GM21381 (cell line): ENCODE measurements around the gene PRKAR2A.
"Not testable (repeated sequence)": the region's sequence is repeated elsewhere in the genome, so short reads cannot be mapped to it uniquely, and the experiment has no call there.

Experiments
- ATAC-seq: cut with Tn5 transposase; IDR thresholded peaks from one replicate; pipeline ENCODE4 v1.9.1; 2021; ENCODE audit warnings: mild to moderate bottlenecking, moderate library complexity; ENCODE audit not compliant: unreplicated experiment

PRKAR2A gene

DNA sequence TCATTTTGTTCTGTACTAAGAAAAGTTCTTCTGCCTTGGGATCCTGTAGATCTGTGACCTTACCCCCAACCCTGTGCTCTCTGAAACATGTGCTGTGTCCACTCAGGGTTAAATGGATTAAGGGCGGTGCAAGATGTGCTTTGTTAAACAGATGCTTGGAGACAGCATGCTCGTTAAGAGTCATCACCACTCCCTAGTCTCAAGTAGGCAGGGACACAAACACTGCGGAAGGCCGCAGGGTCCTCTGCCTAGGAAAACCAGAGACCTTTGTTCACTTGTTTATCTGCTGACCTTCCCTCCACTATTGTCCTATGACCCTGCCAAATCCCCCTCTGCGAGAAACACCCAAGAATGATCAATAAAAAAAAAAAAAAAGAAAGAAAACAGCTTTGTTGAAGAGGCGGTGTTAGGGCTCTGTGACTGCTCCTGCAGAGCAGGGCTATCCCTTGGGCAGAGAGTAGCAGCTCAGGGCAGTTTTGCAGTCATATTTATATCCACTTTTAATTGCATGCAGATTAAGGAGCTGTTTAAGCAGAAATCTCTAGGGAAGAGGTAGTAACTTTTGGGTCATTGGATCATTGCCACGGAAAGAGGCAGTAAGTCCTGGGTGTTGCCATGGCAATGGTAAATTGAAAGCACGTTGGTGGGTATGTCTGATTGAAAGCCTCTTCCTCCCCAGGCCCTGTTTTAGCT, 112.5 kb downstream of the PRKAR2A start:
- not testable (repeated sequence) for ATAC-seq

DNA sequence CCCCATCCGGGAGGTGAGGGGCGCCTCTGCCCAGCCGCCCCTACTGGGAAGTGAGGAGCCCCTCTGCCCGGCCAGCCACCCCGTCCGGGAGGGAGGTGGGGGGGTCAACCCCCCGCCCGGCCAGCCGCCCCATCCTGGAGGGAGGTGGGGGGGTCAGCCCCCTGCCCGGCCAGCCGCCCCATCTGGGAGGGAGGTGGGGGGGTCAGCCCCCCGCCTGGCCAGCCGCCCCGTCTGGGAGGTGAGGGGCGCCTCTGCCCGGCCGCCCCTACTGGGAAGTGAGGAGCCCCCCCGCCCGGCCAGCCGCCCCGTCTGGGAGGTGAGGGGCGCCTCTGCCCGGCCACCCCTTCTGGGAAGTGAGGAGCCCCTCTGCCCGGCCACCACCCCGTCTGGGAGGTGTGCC, 113.1 kb downstream of the PRKAR2A start:
- ATAC-seq = not testable (repeated sequence)

DNA sequence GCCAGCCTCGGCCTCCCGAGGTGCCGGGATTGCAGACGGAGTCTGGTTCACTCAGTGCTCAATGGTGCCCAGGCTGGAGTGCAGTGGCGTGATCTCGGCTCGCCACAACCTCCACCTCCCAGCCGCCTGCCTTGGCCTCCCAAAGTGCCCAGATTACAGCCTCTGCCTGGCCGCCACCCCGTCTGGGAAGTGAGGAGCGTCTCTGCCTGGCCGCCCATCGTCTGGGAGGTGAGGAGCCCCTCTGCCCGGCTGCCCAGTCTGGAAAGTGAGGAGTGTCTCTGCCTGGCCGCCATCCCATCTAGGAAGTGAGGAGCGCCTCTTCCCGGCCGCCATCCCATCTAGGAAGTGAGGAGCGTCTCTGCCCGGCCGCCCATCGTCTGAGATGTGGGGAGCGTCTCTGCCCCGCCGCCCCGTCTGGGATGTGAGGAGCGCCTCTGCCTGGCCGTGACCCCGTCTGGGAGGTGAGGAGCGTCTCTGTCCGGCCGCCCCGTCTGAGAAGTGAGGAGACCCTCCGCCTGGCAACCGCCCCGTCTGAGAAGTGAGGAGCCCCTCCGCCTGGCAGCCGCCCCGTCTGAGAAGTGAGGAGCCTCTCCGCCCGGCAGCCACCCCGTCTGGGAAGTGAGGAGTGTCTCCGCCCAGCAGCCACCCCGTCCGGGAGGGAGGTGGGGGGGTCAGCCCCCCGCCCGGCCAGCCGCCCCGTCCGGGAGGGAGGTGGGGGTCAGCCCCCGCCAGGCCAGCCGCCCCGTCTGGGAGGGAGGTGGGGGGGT, 113.7 kb downstream of the PRKAR2A start:
- not testable (repeated sequence) for ATAC-seq

- ATAC-seq = no peak
Observed at GRCh38 chr3:48727511-48727910, 120.2 kb downstream of the PRKAR2A start.

- not testable (repeated sequence) for ATAC-seq
Observed at GRCh38 chr3:48725185-48725855, 122.4 kb downstream of the PRKAR2A start.

DNA sequence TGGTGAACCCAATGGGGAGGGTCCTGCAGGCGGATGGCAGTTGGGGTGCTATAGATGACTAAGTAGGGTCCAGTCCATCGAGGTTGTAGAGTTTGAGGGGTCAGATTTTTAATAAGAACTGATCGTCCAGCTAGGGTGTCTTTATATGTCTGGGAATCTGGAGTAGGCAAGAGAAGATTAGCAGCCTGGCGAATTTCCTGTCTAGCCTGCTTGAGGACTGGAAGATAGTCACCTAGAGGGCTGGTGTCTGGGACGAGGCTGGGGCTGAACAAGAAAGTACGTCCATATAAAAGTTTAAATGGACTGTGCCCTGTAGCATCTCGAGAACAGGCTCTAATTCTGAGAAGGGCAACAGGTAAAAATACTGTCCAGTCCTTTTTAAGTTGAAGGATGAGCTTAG, 123.9 kb downstream of the PRKAR2A start:
- no peak for ATAC-seq

DNA sequence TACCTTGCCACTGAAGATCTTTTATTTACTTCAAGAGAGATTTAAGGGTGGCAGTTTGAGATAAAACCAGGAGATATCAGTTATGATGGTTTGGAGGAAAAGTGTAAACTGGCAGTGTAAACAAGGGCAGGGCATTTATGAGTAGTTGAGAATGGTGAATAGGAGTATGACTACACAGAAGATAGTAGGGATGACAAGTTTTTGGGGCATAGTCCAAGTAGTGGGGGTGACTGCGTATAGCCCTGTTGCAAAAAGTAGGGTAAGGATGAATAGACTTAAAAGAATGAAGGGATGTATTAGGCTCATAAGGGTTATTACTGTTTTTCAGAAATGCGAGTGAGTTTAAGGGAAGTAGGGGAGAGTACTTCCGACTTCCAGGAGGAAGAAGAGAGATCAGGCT, 124.4 kb downstream of the PRKAR2A start:
- not testable (repeated sequence) for ATAC-seq

- ATAC-seq = peak; percentile 95
Observed at GRCh38 chr3:48716982-48717746, 130.5 kb downstream of the PRKAR2A start, which contains the start of gene IP6K2. Gene IP6K2 (minus strand): TSS chr3:48717221. CDS start chr3:48695291, 21,930 bp downstream.

- ATAC-seq = no peak
Observed at GRCh38 chr3:48716508-48716981, 131.1 kb downstream of the PRKAR2A start.

- ATAC-seq = no peak
Observed at GRCh38 chr3:48715174-48715800, 132.4 kb downstream of the PRKAR2A start.

- ATAC-seq = no peak
Observed at GRCh38 chr3:48711727-48712126, 135.9 kb downstream of the PRKAR2A start.

GRCh38 chr3:48709051-48709461, 138.6 kb downstream of the PRKAR2A start:
- no peak for ATAC-seq

GRCh38 chr3:48708481-48708889, 139.2 kb downstream of the PRKAR2A start:
- no peak for ATAC-seq

- ATAC-seq = no peak
Observed at GRCh38 chr3:48707157-48707556, 140.5 kb downstream of the PRKAR2A start.

GRCh38 chr3:48702320-48702920, 145.3 kb downstream of the PRKAR2A start:
- no peak for ATAC-seq

DNA sequence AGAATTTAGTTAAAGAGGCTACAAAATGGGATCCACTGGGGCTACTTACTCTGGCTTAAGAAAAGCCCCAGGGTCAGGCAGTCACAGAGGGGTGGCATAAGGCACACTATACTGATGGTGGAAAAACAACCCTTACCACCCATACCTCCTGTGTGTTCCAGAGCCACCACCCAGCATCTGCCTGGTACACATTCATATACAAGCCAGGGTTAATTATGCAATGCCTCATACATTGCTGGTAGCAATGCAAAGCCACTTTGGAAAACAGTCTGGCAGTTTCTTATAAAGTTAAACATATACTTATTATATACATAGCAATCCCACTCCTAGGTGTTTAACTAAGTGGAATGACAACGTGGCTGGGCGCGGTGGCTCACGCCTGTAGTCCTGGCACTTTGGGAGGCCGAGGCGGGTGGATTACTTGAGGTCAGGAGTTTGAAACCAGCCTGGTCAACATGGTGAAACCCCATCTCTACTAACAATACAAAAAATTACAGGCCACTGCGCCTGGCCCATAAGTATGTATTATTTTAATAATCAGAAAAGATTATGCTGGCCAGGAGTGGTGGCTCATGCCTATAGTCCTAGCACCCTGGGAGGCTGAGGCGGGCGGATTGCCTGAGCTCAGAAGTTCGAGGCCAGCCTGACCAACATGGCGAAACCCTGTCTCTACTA, 146.8 kb downstream of the PRKAR2A start:
- ATAC-seq = no peak

DNA sequence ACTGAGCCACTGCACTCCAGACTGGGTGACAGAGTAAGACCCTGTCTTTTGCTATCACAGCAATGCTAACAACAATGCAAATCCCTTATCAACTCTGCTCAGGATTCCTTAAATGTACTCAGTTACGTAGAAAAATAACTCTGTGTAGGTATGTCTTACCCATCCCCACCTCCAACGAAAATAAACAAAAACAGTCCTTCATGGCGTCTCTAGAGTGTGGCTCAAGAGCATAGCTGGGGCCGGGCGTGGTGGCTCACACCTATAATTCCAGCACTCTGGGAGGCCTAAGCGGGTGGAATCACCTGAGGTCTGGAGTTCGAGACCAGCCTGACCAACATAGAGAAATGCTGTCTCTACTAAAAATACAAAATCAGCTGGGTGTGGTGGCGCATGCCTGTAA, 148.8 kb downstream of the PRKAR2A start:
- ATAC-seq = no peak

DNA sequence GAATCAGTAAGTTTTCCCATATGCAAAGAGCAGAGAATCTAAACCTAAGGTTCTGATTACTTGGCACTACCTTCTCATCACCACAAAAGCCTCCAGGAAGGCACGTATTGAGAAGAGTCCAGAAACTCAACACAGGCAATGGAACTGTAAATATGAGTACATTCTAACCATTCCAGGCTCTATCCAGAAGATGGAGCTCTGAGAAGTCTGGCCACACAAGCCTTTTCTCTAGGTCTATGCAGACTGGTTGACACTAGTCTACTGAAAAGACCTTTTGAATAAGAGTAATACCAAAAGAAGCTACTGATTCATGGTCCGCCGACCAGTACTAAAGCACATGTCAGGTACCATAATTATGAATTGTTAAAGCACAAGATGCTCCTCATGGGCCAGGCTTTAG, 149.7 kb downstream of the PRKAR2A start:
- no peak for ATAC-seq

DNA sequence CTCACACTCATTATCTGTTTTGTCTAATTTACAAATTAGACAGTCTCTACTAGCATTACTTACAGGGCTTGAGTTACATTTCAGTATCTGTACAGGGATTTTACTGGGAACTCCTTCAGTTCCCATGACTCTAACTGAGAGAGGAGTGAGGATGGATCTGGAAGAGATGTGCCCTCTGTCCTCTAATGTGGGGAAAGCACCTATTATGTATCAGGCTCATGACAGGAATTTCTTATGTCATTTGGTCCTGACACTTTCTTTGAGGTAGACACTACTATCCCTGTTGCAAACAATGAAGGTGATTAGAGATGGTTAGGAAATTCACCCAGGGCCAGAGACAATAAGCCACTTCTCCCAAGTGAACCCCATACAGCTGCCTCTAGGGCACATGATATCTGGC, 151.1 kb downstream of the PRKAR2A start:
- ATAC-seq = no peak
